ENCODE measurements around the gene BNC2. TPM values are rescaled to one million over a fixed set of nuclear protein-coding genes. Genes with fewer than 3 reads are reported as not detected.

The BNC2 gene
- total RNA-seq, 1 donor from 2014 or later: 2.9 TPM

DNA sequence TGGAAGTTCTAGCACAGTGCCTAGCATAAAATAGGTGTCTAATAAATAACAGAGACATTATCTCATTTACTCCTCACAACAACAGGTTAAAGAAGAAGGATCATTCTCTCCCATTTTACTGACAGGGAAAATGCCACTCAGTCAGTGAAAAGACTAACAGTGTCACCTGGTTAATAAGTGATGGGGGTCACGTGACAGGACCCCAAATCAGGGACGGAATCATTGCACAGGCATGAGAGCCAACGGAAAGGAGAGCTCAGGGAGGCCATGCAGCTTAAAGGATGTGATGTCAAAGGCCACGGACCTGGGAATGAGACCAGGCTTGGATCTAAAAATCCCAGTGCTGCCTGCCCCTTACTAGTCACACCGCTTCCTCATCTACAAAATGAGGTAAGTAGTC is 101.2 kb downstream of the BNC2 start:
- DNase-seq (ENCODE audit: low read depth): no peak
- TF ChIP-seq, protein P1, sequence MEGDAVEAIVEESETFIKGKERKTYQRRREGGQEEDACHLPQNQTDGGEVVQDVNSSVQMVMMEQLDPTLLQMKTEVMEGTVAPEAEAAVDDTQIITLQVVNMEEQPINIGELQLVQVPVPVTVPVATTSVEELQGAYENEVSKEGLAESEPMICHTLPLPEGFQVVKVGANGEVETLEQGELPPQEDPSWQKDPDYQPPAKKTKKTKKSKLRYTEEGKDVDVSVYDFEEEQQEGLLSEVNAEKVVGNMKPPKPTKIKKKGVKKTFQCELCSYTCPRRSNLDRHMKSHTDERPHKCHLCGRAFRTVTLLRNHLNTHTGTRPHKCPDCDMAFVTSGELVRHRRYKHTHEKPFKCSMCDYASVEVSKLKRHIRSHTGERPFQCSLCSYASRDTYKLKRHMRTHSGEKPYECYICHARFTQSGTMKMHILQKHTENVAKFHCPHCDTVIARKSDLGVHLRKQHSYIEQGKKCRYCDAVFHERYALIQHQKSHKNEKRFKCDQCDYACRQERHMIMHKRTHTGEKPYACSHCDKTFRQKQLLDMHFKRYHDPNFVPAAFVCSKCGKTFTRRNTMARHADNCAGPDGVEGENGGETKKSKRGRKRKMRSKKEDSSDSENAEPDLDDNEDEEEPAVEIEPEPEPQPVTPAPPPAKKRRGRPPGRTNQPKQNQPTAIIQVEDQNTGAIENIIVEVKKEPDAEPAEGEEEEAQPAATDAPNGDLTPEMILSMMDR (conservative IDR thresholded peaks at IDR 0.05; ENCODE audit: low read depth, low read length): no peak
- no peak overlapping the region for H3K4me3 ChIP-seq (ENCODE audit: low read depth, low read length)

GRCh38 chr9:16768816-16769215 is 101.7 kb downstream of the BNC2 start:
- TF ChIP-seq, protein P1 (conservative IDR thresholded peaks at IDR 0.05; ENCODE audit: low read depth, low read length): no peak
- no peak for DNase-seq (ENCODE audit: low read depth)
- H3K4me3 ChIP-seq (ENCODE audit: low read depth, low read length): no peak overlapping the region

- no peak for DNase-seq (ENCODE audit: low read depth)
- no peak overlapping the region for H3K4me3 ChIP-seq (ENCODE audit: low read depth, low read length)
- TF ChIP-seq, protein P1 (conservative IDR thresholded peaks at IDR 0.05; ENCODE audit: low read depth, low read length): no peak
These were observed 103.1 kb downstream of the BNC2 start for GRCh38 chr9:16767366-16767765.

DNA sequence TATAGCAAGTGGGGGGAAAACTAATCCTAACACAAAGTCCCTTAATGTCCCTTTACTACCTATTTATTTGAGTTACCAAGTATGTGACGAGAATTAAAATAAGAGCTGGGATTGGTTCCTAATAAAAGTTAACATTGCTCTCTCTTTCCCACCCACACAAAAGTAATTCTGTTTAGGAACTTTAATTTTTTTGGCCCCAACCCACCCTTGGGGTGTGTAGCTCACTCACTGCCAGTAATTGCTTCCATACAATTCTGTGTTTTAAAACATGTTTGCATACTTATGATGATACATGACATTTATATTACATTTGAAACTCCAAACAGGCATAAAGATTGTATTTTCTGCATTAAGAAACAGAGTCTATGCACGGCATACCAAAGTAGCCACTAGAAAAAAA is 106.5 kb downstream of the BNC2 start:
- TF ChIP-seq, protein P1 (conservative IDR thresholded peaks at IDR 0.05; ENCODE audit: low read depth, low read length): no peak
- no peak overlapping the region for H3K4me3 ChIP-seq (ENCODE audit: low read depth, low read length)
- no peak for DNase-seq (ENCODE audit: low read depth)

DNA sequence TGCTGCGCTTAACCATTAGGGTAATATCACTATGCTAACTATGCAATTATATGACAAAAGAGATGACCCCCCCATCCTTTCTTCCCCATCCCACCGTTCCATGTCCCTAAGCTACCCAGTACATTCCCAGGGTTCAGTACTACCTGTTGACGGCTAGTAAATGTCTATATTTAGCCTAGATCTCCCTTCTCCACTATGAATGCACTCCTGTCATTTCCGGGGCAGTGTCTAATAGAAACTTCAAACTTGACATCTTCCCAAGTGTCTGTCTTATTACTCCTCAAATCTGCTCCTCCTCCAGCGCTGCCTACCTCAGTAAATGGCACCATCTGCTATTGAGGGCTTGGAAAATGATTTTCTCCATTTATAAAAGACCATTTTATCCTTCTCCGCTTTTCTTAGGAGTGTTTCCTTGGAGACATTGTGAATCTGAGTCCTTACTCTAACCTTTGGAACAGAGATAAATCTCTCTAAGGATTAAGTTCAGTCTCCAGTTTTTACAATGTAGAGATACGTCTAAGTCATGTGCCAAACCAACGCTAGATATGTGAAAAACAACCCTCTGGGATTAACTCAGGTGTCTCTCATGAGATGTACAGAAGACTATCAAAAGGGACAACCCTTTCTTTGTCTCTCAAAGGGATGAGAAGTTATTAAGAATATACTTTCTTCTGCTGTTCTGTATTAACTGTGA is 114.9 kb downstream of the BNC2 start:
- TF ChIP-seq, protein P1 (conservative IDR thresholded peaks at IDR 0.05; ENCODE audit: low read depth, low read length): no peak
- DNase-seq (ENCODE audit: low read depth): no peak
- no peak overlapping the region for H3K4me3 ChIP-seq (ENCODE audit: low read depth, low read length)

DNA sequence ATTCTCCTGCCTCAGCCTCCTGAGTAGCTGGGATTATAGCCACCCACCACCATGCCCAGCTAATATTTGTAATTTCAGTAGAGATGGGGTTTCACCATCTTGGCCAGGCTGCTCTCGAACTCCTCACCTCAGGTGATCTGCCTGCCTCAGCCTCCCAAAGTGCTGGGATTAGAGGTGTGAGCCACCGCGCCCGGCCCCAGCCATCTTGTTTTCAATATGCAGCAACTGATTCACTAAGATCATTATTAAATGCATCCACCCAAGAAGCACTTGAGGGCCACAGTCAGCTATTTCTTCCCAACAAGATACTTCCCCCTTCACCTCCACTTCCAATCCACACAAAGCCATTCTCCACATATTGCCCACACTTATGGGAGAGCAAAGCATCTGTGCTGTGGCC is 115.8 kb downstream of the BNC2 start:
- TF ChIP-seq, protein P1 (conservative IDR thresholded peaks at IDR 0.05; ENCODE audit: low read depth, low read length): no peak
- DNase-seq (ENCODE audit: low read depth): no peak
- no peak overlapping the region for H3K4me3 ChIP-seq (ENCODE audit: low read depth, low read length)

DNA sequence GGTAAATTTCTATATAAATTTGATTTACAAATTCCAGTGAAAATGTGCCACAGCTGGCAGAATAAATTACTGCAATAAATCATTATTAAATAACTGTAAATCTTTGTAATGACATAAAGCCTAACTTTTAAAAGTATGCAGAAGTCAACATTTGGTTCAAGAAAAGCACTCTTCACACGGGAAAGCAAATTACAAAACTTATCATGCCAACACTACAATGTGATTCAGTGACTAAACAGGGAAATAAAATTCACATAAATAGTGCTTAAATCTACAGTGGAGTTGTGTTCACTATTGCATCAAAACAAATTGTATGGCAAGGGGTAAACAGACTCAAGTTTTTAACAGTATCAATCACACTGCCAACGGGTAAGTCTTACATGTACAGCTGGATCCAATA is 117.2 kb downstream of the BNC2 start:
- TF ChIP-seq, protein P1 (conservative IDR thresholded peaks at IDR 0.05; ENCODE audit: low read depth, low read length): no peak
- no peak for DNase-seq (ENCODE audit: low read depth)
- no peak overlapping the region for H3K4me3 ChIP-seq (ENCODE audit: low read depth, low read length)

Data from epithelial cell of proximal tubule (primary cell).